Epithelial cell of esophagus (primary cell): ENCODE measurements around the gene HDAC4.

Experiments used
- DNase-seq: peaks from one replicate; pipeline ENCODE4 v3.0.0; 2010; ENCODE audit warnings: low read depth
- H3K4me3 ChIP-seq: 2 replicates; pipeline ENCODE4 v1.5.1; 2011; ENCODE audit warnings: mild to moderate bottlenecking, low read length, control low read depth
- TF ChIP-seq, protein P1 (sequence below): IDR thresholded peaks from 2 replicates; pipeline ENCODE4 v1.5.1; 2011; ENCODE audit warnings: low read depth, mild to moderate bottlenecking, low read length, control low read depth, inconsistent platforms; ENCODE audit not compliant: insufficient read depth; ENCODE audit errors: missing control alignments

The HDAC4 gene

DNA sequence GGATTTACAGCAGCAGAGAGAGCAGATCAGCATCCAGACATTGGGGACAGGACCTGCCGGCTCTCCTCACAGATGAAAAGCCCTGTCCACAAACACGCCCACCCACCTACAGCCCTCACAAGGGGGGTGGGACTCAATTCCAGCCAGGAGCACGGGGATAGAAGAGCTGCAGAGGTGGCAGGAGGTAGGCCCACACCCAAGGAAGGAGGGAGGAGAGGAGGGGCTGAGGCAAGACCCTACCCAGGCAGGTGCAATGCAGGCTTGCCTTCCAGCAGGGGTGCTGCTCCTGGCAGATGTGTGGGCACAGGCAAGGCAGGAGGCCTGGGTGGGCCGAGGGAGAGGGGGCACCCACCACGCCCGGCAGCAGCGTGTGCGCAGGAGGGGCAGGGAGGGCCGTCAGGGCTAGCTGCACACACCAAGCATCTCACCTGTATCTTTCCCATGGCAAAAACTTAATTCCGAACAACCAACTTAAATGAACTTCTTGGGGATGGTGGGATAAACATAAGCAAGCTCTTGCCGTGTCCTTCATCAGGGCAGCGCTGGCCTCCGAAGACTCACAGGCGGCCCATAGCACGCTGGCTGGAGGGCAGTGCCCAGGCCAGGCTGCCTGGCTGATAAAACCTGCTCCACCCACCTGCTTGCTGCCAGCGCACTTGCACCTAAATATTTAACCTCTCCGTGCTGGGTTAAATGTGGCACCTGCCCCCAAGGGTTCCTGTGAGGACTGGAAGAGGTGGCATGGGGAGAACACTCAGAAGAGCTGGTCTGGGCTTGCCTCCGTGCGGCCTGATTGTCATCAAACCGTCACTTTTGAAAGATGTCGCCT is 219.5 kb downstream of the HDAC4 start:
- no peak overlapping the region for H3K4me3 ChIP-seq
- TF ChIP-seq, protein P1, sequence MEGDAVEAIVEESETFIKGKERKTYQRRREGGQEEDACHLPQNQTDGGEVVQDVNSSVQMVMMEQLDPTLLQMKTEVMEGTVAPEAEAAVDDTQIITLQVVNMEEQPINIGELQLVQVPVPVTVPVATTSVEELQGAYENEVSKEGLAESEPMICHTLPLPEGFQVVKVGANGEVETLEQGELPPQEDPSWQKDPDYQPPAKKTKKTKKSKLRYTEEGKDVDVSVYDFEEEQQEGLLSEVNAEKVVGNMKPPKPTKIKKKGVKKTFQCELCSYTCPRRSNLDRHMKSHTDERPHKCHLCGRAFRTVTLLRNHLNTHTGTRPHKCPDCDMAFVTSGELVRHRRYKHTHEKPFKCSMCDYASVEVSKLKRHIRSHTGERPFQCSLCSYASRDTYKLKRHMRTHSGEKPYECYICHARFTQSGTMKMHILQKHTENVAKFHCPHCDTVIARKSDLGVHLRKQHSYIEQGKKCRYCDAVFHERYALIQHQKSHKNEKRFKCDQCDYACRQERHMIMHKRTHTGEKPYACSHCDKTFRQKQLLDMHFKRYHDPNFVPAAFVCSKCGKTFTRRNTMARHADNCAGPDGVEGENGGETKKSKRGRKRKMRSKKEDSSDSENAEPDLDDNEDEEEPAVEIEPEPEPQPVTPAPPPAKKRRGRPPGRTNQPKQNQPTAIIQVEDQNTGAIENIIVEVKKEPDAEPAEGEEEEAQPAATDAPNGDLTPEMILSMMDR, result no peak
- no peak for DNase-seq

DNA sequence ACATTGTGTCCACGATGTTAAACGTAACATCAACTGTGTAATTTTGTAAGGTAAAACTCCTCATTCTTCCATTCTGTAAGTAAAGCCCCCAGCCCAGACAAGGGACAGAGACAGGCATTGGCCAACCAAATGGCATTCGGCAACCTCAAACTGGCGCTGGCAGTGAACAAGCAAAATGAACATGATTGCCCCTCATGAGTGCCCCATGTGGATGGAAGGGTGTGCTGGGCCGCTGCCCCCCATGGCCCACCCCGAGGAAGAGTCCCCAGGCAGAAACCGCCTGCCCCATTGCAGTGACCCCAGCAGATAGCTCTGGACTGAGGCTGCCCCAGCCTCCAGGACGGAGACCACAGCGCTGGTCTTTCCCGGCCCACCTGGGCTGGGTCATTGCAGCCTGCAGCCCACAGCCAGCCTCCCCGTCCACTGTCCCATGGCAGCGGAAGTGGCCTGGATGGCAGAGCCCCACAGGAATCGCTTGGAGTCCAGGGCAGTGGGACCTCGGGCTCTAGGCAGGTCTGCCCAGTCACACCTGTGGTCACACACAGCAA is 220.2 kb downstream of the HDAC4 start:
- DNase-seq, result no peak
- no peak overlapping the region for H3K4me3 ChIP-seq
- TF ChIP-seq, protein P1, result no peak

DNA sequence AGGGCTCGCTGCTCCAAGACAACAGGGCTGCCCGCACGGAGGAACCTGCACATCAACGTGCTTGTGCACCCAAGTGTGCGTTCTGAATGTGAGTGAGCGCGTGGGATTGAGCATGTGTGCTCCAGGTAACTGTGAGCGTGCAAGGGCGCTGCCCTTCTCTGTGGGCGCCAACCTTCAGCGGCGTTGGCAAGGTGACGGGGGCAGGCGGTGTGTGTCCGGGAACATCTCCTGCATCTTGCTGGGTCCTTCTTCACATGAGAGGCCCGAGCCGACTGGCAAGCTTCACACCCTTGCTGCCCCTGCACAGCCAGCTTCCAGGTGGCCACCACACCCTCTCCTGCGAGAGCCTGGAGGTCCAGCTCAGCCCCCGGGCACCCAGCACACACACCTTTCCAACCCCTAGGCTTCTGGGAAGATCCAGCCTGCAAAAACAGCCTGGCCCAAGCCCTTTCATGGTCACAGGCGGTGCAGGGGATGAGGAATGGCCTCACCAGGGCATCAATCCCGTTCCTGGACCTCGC is 220.9 kb downstream of the HDAC4 start:
- TF ChIP-seq, protein P1, result no peak
- H3K4me3 ChIP-seq, result no peak overlapping the region
- no peak for DNase-seq

DNA sequence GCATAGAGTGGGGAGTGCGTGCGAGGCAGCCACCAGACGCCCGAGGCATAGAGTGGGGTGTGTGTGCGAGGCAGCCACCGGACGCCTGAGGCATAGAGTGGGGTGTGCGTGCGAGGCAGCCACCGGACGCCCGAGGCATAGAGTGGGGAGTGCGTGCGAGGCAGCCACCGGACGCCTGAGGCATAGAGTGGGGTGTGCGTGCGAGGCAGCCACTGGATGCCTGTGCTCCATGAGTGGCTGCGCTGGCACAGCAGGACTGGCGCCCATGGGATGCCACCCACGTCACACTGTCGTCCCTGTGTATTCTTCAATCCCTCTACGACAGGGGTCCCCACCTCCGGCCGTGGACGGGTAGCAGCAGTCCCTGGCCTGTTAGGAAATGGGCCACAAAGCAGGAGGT is 221.9 kb downstream of the HDAC4 start:
- TF ChIP-seq, protein P1, result no peak
- no peak for DNase-seq

DNA sequence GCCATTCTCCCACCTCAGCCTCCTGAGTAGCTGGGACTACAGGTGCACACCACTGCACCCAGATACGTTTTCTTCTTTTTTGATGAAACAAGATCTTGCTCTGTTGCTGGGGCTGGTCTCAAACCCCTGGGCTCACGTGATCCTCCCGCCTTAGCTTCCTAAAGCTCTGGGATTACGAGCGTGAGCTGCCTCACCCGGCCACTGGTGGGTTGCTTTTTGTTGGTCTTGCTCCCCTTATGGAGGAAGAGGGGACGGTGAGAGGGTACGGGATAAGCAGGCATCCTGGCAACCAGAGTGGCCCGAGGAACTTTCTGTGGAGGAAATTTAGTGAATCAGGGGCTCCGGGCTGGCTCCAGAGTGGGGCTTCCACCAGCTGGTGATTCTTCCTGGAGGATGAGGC is 222.3 kb downstream of the HDAC4 start:
- TF ChIP-seq, protein P1, result no peak
- no peak overlapping the region for H3K4me3 ChIP-seq
- no peak for DNase-seq

More for the DNA sequence above, 221.9 kb downstream of the HDAC4 start:
- no peak overlapping the region for H3K4me3 ChIP-seq

DNA sequence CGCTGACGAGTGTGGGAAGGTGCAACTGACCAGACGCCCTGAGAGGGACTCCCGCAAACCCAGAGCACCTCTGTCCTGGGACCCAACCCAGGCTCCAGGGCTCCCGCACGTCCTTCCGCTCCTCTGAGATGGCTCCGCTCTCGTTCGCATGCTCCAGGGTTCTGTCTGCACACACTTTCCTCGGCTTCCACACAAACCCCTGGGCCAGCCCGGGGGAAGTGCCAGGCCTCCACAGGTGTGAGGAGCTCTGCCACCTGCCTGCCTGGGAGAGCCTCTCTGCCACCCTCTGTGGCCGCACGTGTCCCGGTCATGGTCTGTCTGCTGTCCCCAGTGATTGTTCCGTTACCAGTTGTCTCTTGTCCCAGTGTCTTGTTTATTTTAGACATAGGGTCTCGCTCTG is 222.9 kb downstream of the HDAC4 start:
- DNase-seq, result no peak
- no peak overlapping the region for H3K4me3 ChIP-seq
- TF ChIP-seq, protein P1, result no peak
